HCT116 (cell line): Measurements from ENCODE around the gene MAST4. TPM values are rescaled to one million over a fixed set of nuclear protein-coding genes. Genes with fewer than 3 reads are reported as not detected.

Source experiments
- ATAC-seq: fragments of 200-7000 bp; cut with Tn5 transposase; 2 replicates; pipeline ENCODE4 v1.9.1; 2020; ENCODE audit warnings: mild to moderate bottlenecking, moderate library complexity
- BruUV-seq: library from RNA; stranded (reverse); fragments of 400-500 nt; replicated peaks from 2 replicates; lab custom pipeline; 2021; lab: Mats Ljungman, UMichigan
- CTCF ChIA-PET: fragments of 300-600 bp; sonication (Branson Sonifier 250); formaldehyde crosslinking; loops from one replicate; lab custom pipeline; 2021; ENCODE audit warnings: antibody characterized with exemption; lab: Charles Lee
- POLR2A ChIA-PET: fragments of 300-600, 350-600 bp; sonication (Branson Sonifier 250); formaldehyde crosslinking; loops from one replicate; lab custom pipeline; 2021; ENCODE audit warnings: antibody characterized with exemption; lab: Charles Lee
- RAD21 ChIA-PET, 2 experiments: fragments of 300-600 bp; sonication (Branson Sonifier 250); formaldehyde crosslinking; loops; one replicate each; lab custom pipeline; 2023; ENCODE audit warnings: low total read pairs in 2 of 2; ENCODE audit not compliant: uncharacterized antibody in 2 of 2, unreplicated experiment in 2 of 2, low non-redundant PET in 1 of 2; lab: Charles Lee
- DNase-seq: peaks from one replicate; pipeline ENCODE4 v3.0.0-alpha.2; 2010; ENCODE audit warnings: low read depth, low spot score
- H2AFZ ChIP-seq: fragments of 200-600 bp; shearing (Covaris generic), sonication (generic); 2 replicates; pipeline ENCODE4 v1.6.1; 2017; ENCODE audit warnings: low read depth, mixed run types, mixed read lengths, antibody characterized with exemption, low read length; ENCODE audit not compliant: poor library complexity, severe bottlenecking
- H3K27ac ChIP-seq: 2 replicates; pipeline ENCODE4 v1.5.1; 2012; ENCODE audit warnings: low read depth, low read length
- H3K27me3 ChIP-seq: fragments of 200-600 bp; sonication (generic); 2 replicates; pipeline ENCODE4 v1.6.1; 2016; ENCODE audit warnings: mixed run types, low read length, mixed read lengths; ENCODE audit not compliant: insufficient read depth
- H3K36me3 ChIP-seq, 2 experiments: fragments of 200-500 bp in 1 of 2; fragments of 200-600 bp in 1 of 2; sonication (Bioruptor generic) in 1 of 2; sonication (generic) in 1 of 2; 2 replicates each; pipeline versions ENCODE4 v1.5.1 to v1.6.1; 2014 to 2016; ENCODE audit warnings: low read length in 2 of 2, inconsistent platforms in 1 of 2, mixed read lengths in 1 of 2, mixed run types in 1 of 2; ENCODE audit not compliant: insufficient read depth in 2 of 2, control insufficient read depth in 1 of 2
- H3K4me1 ChIP-seq, 2 experiments: fragments of 200-600 bp in 1 of 2; sonication (generic) in 1 of 2; 2 replicates each; pipeline versions ENCODE4 v1.5.1 to v1.6.1; 2012 to 2017; ENCODE audit warnings: low read length in 2 of 2, inconsistent platforms in 1 of 2, mild to moderate bottlenecking in 1 of 2, mixed read lengths in 1 of 2, mixed run types in 1 of 2, moderate library complexity in 1 of 2; ENCODE audit not compliant: insufficient read depth in 2 of 2, control insufficient read depth in 1 of 2
- H3K4me2 ChIP-seq: fragments of 200-600 bp; sonication (generic); 2 replicates; pipeline ENCODE4 v1.6.1; 2017; ENCODE audit warnings: mixed run types, low read length, mixed read lengths
- H3K4me3 ChIP-seq, 2 experiments: fragments of 200-600 bp in 1 of 2; sonication (generic) in 1 of 2; replicated peaks in 1 of 2; 2 replicates each; pipeline ENCODE4 v1.5.1; 2011 to 2016; ENCODE audit warnings: low read length in 2 of 2, control low read depth in 1 of 2, low read depth in 1 of 2, mild to moderate bottlenecking in 1 of 2, mixed read lengths in 1 of 2, mixed run types in 1 of 2
- H3K79me2 ChIP-seq: fragments of 200-600 bp; sonication (generic); 2 replicates; pipeline ENCODE4 v1.6.1; 2017; ENCODE audit warnings: mild to moderate bottlenecking, mixed run types, low read length, moderate library complexity, mixed read lengths; ENCODE audit not compliant: insufficient read depth
- H3K9ac ChIP-seq: fragments of 200-600 bp; sonication (generic); 2 replicates; pipeline ENCODE4 v1.6.1; 2016; ENCODE audit warnings: low read length, mixed read lengths
- H3K9me2 ChIP-seq: fragments of 200-600 bp; sonication (generic), shearing (Covaris generic); 2 replicates; pipeline ENCODE4 v1.6.1; 2017; ENCODE audit warnings: mixed run types, mild to moderate bottlenecking, moderate library complexity; ENCODE audit not compliant: insufficient read depth
- H3K9me3 ChIP-seq, 2 experiments: fragments of 200-500 bp in 1 of 2; fragments of 200-600 bp in 1 of 2; sonication (Bioruptor generic) in 1 of 2; sonication (generic) in 1 of 2; 2 replicates each; pipeline ENCODE4 v1.6.1; 2014 to 2017; ENCODE audit warnings: low read length in 2 of 2, mixed read lengths in 2 of 2, inconsistent platforms in 1 of 2, low read depth in 1 of 2, mild to moderate bottlenecking in 1 of 2, mixed run types in 1 of 2, moderate library complexity in 1 of 2; ENCODE audit not compliant: control insufficient read depth in 1 of 2, insufficient read depth in 1 of 2
- H4K20me1 ChIP-seq: fragments of 200-600 bp; sonication (generic), shearing (Covaris generic); 2 replicates; pipeline ENCODE4 v1.6.1; 2017; ENCODE audit warnings: mixed run types, mild to moderate bottlenecking, moderate library complexity; ENCODE audit not compliant: insufficient read depth
- CBX3 ChIP-seq: IDR thresholded peaks from 2 replicates; pipeline ENCODE4 v1.6.1; 2012; ENCODE audit warnings: low read depth
- ELF1 ChIP-seq: IDR thresholded peaks from 2 replicates; pipeline ENCODE4 v1.6.1; 2012; ENCODE audit warnings: low read depth, borderline replicate concordance
- FOSL1 ChIP-seq: IDR thresholded peaks from 2 replicates; pipeline ENCODE4 v1.6.1; 2012; ENCODE audit warnings: low read depth
- POLR2AphosphoS5 ChIP-seq: IDR thresholded peaks from 2 replicates; pipeline ENCODE4 v1.6.1; 2011; ENCODE audit warnings: mild to moderate bottlenecking, low read depth, low read length, moderate library complexity
- RAD21 ChIP-seq: IDR thresholded peaks from 2 replicates; pipeline ENCODE4 v1.6.1; 2012; ENCODE audit warnings: low read depth, mild to moderate bottlenecking
- YY1 ChIP-seq: IDR thresholded peaks from 2 replicates; pipeline ENCODE4 v1.6.1; 2011; ENCODE audit warnings: low read length, low read depth, moderate library complexity, mild to moderate bottlenecking; ENCODE audit not compliant: insufficient replicate concordance; ENCODE audit errors: extremely low read depth
- ZFX ChIP-seq: fragments of 450-650 bp; IDR thresholded peaks from 2 replicates; pipeline ENCODE4 v1.6.1; 2017
- ZNF274 ChIP-seq: fragments of 200-500 bp; sonication (Bioruptor generic); IDR thresholded peaks from 2 replicates; pipeline ENCODE4 v1.6.1; 2014; ENCODE audit warnings: mild to moderate bottlenecking, low read depth, low read length, inconsistent platforms
- intact Hi-C: fragments of 100-400 bp; cut with micrococcal nuclease; formaldehyde crosslinking; loops from 2 replicates; pipeline ENCODE4 v1.10.0; 2022
- total RNA-seq: library from RNA; stranded (reverse); gene quantifications from one replicate; pipeline ENCODE4 v1.2.1, GENCODE V29; 2021; ENCODE audit not compliant: unreplicated experiment
- TF ChIP-seq, protein P1 (sequence below): IDR thresholded peaks from 2 replicates; pipeline ENCODE4 v1.6.1; 2012; ENCODE audit warnings: low read depth
- TF ChIP-seq, protein P2 (sequence below): IDR thresholded peaks from 2 replicates; pipeline ENCODE4 v1.6.1; 2012

The MAST4 gene
- total RNA-seq, 1 experiment from 2014 or later, result 1.1 TPM

DNA sequence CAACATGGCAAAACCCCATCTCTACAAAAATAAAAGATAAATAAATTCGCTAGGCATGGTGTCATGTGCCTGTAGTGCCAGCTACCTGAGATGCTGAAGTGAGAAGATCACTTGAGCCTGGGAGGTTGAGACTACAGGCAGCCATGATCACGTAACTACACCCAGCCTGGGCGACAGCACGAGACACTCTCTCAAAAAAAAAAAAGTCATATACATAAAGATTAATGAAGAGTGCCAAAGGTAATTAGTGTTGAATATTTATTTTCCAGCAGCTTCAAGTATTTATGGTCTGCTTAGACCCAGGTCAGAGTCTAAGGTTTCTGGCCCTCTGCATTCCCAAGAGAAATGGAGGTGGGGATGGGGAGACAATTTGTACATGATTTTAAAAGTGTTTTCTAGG is 432.7 kb downstream of the MAST4 start:
- intact Hi-C loops, result no loop called here
- no peaks in the 10 kb centered on the region for H3K4me1 ChIP-seq
- no peak overlapping the region for H3K9ac ChIP-seq
- no peak overlapping the region for H3K4me2 ChIP-seq
- H3K27ac ChIP-seq, result no peak overlapping the region
- H3K9me2 ChIP-seq, result no peaks in the 10 kb centered on the region
- no peak for TF ChIP-seq ZFX
- no peak for TF ChIP-seq ZNF274
- no peak for TF ChIP-seq FOSL1
- TF ChIP-seq, protein P1, sequence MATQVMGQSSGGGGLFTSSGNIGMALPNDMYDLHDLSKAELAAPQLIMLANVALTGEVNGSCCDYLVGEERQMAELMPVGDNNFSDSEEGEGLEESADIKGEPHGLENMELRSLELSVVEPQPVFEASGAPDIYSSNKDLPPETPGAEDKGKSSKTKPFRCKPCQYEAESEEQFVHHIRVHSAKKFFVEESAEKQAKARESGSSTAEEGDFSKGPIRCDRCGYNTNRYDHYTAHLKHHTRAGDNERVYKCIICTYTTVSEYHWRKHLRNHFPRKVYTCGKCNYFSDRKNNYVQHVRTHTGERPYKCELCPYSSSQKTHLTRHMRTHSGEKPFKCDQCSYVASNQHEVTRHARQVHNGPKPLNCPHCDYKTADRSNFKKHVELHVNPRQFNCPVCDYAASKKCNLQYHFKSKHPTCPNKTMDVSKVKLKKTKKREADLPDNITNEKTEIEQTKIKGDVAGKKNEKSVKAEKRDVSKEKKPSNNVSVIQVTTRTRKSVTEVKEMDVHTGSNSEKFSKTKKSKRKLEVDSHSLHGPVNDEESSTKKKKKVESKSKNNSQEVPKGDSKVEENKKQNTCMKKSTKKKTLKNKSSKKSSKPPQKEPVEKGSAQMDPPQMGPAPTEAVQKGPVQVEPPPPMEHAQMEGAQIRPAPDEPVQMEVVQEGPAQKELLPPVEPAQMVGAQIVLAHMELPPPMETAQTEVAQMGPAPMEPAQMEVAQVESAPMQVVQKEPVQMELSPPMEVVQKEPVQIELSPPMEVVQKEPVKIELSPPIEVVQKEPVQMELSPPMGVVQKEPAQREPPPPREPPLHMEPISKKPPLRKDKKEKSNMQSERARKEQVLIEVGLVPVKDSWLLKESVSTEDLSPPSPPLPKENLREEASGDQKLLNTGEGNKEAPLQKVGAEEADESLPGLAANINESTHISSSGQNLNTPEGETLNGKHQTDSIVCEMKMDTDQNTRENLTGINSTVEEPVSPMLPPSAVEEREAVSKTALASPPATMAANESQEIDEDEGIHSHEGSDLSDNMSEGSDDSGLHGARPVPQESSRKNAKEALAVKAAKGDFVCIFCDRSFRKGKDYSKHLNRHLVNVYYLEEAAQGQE, result no peak
- TF ChIP-seq, protein P2, sequence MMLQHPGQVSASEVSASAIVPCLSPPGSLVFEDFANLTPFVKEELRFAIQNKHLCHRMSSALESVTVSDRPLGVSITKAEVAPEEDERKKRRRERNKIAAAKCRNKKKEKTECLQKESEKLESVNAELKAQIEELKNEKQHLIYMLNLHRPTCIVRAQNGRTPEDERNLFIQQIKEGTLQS, result no peak
- TF ChIP-seq, all 23 proteins: peak for 0
- ATAC-seq (no peak), DNase-seq (no peak)
- ChIA-PET RAD21 (no interaction called here), CTCF (no interaction called here), POLR2A (no interaction called here)
- H3K79me2 ChIP-seq, result no peaks in the 10 kb centered on the region
- H3K9me3 ChIP-seq, result no peaks in the 10 kb centered on the region
- no peak overlapping the region for H2AFZ ChIP-seq
- H3K36me3 ChIP-seq, result no peaks in the 10 kb centered on the region
- H3K4me3 ChIP-seq, result no peak overlapping the region
- H4K20me1 ChIP-seq, result no peaks in the 10 kb centered on the region
- BruUV-seq, result no TSS peak
- H3K27me3 ChIP-seq, result peaks cover 12% of the 10 kb centered on the region

DNA sequence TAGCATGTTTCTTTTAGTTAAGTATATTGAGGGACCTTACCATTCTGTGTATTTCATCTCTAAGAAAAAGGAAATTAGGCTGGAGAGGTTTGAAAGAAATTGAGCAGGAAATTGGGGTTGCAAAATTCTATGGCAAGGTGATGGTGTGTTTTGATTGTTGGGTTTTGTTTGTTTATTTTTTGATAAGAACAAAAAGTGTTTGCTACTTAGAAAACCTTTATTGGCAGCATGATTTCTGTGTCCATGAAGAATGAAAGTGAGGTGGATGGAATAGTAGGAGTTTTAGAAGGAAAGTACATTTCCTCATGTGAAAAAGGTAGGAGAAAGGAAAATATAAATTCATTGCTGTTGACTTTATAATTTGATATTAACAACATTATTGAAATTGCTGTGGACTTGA is 433.3 kb downstream of the MAST4 start:
- H3K9me3 ChIP-seq, result no peaks in the 10 kb centered on the region
- H2AFZ ChIP-seq, result no peak overlapping the region
- no peak for ATAC-seq
- H3K4me1 ChIP-seq, result no peaks in the 10 kb centered on the region
- no peak for DNase-seq
- H3K36me3 ChIP-seq, result no peaks in the 10 kb centered on the region
- H3K79me2 ChIP-seq, result no peaks in the 10 kb centered on the region
- no peaks in the 10 kb centered on the region for H3K9me2 ChIP-seq
- TF ChIP-seq CBX3 (no peak), POLR2AphosphoS5 (no peak), YY1 (no peak), ELF1 (no peak), RAD21 (no peak)
- TF ChIP-seq, protein P1, result no peak
- no TSS peak for BruUV-seq
- peaks cover 17% of the 10 kb centered on the region for H3K27me3 ChIP-seq
- no peak overlapping the region for H3K9ac ChIP-seq
- H4K20me1 ChIP-seq, result no peaks in the 10 kb centered on the region
- no peak overlapping the region for H3K4me2 ChIP-seq
- intact Hi-C loops, result no loop called here
- ChIA-PET CTCF (no interaction called here), POLR2A (no interaction called here), RAD21 (no interaction called here)
- H3K4me3 ChIP-seq, result no peak overlapping the region
- H3K27ac ChIP-seq, result no peak overlapping the region
